ENCODE measurements around the gene OPA3.

Gene OPA3

DNA sequence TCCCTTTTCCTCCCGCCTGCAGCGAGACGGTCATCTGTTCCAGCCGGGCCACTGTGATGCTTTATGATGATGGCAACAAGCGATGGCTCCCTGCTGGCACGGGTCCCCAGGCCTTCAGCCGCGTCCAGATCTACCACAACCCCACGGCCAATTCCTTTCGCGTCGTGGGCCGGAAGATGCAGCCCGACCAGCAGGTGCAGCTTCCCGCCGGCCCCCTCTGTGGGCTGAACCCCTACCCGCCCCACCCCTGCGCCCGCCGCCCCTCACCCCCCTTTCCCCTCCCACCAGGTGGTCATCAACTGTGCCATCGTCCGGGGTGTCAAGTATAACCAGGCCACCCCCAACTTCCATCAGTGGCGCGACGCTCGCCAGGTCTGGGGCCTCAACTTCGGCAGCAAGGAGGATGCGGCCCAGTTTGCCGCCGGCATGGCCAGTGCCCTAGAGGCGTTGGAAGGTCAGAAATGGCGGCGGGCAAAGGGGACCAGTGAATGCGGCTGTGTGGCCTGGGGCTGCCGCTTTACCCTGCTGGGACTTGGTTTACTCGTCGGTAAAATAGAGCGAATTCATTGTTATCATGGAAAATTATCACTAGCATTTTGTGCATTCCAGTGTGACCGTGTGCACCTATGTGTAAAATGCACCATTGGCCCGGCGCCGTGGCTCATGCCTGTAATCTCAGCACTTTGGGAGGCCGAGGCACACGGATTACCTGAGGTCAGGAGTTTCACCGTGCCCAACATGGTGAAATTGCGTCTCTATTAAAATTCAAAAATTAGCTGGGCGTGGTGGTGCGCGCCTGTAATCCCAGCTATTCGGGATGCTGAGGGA is 66.7 kb downstream of the OPA3 start:
- H3K4me3 ChIP-seq (ENCODE audit: low read depth, low read length): no peak overlapping the region
- TF ChIP-seq, protein P1, sequence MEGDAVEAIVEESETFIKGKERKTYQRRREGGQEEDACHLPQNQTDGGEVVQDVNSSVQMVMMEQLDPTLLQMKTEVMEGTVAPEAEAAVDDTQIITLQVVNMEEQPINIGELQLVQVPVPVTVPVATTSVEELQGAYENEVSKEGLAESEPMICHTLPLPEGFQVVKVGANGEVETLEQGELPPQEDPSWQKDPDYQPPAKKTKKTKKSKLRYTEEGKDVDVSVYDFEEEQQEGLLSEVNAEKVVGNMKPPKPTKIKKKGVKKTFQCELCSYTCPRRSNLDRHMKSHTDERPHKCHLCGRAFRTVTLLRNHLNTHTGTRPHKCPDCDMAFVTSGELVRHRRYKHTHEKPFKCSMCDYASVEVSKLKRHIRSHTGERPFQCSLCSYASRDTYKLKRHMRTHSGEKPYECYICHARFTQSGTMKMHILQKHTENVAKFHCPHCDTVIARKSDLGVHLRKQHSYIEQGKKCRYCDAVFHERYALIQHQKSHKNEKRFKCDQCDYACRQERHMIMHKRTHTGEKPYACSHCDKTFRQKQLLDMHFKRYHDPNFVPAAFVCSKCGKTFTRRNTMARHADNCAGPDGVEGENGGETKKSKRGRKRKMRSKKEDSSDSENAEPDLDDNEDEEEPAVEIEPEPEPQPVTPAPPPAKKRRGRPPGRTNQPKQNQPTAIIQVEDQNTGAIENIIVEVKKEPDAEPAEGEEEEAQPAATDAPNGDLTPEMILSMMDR (IDR thresholded peaks at IDR 0.05; ENCODE audit: low read depth, low read length): no peak

DNA sequence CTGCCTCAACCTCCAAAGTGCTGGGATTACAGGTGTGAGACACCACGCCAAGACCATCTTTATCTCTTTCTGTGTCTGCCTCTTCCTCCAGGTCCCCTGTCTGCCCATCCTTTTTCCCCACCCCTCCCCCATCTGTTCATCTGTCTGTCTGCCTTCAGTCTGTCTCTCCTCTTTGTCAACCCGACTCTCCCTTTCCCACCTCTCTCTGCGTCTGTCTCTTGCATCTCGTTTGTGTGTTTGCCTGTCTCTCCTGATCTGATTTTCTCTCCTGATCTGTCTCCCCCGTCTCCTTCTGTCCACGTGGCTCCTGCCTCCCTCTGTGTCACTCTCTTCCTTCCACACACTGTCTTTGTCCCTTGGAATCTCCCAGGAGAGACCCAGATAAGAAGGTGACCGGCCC is 67.4 kb downstream of the OPA3 start:
- H3K4me3 ChIP-seq (ENCODE audit: low read depth, low read length): no peak overlapping the region
- TF ChIP-seq, protein P1 (IDR thresholded peaks at IDR 0.05; ENCODE audit: low read depth, low read length): no peak

DNA sequence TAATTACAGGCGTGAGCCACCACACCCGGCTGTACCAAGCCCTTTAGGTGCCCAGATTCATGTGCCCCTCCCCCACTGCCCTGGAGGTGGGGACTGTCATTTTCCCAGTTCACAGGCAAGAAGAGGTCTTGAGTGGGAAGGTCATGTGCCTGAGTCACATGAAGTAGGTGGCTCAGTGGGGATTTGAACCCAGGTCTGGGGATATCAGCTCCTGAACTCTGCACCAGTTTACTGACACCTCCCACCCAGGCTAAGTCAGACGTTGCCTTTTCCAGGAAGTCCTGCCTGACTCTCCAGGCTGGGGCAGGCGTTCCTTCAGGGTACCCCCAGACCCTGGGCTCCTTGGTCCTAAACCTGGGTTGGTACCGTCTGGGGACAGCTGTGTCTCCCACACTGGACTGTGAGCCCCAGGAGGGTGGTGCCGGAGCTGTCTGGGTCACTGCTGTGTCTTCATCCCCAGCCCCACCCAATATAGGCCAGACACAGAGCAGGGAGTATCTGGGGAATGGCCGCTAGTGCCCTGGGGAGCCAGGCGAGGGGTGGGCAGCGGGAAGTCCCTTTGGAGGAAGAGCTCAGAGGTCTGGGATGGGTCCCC is 68.7 kb downstream of the OPA3 start:
- TF ChIP-seq, protein P1 (IDR thresholded peaks at IDR 0.05; ENCODE audit: low read depth, low read length): no peak
- H3K4me3 ChIP-seq (ENCODE audit: low read depth, low read length): no peak overlapping the region

DNA sequence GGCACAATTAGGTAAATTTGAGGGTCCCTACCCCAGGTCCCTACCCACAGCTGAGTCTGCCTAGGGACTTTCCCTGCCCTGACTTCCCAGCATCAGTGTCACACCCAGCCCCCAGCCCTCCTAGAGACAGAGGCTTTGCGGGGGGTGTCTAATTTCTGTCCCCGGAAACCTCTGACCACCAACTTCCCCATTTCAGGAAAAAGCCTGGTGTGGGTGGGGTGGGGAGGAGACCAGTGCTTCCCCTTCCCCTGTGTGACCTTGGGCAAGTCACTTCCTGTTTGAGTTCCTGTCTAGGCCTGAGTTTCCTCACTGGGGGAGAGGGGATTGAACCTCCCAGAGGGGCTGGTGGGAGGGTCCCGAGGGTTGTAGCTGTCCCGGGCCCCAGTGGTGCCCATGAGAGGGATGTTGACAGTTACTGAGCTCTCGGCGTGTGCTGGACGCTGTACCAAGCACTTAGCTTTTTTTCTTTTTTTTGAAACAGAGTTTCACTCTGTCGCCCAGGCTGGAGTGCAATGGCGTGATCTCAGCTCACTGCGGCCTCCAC is 69.4 kb downstream of the OPA3 start:
- TF ChIP-seq, protein P1 (IDR thresholded peaks at IDR 0.05; ENCODE audit: low read depth, low read length): no peak
- no peak overlapping the region for H3K4me3 ChIP-seq (ENCODE audit: low read depth, low read length)

DNA sequence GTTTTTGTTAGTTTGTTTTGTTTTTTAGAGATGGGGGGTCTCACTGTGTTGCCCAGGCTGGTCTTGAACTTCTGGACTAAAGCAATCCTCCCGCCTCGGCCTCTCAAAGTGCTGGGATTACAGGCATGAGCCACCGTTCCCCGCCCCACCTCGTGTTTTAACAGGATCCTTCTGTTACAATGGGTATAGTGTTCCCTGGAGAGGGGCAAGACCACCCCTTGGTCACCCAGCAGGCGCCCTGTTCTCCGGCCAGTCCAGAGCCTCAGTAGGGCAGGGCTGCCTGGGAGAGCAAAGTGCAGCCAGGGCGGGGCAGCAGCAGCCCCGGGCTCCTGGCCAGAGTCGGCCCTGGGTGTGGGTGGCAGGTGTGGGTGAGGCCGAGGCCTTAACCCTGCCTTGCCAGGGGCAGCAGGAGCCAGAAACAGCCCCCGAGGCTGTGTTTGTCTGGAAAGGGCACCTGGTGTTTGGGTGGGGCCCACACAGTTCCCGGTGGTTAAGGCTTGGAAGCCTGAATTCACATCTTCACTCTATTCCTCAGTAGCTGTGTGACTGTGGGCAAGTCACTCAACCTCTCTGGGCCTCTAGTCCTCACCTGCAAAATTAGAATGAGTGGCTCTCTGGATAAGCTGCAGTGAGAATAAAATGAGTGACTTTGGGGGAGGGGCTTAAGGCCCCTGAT is 70.1 kb downstream of the OPA3 start:
- TF ChIP-seq, protein P1 (IDR thresholded peaks at IDR 0.05; ENCODE audit: low read depth, low read length): no peak
- H3K4me3 ChIP-seq (ENCODE audit: low read depth, low read length): no peak overlapping the region

DNA sequence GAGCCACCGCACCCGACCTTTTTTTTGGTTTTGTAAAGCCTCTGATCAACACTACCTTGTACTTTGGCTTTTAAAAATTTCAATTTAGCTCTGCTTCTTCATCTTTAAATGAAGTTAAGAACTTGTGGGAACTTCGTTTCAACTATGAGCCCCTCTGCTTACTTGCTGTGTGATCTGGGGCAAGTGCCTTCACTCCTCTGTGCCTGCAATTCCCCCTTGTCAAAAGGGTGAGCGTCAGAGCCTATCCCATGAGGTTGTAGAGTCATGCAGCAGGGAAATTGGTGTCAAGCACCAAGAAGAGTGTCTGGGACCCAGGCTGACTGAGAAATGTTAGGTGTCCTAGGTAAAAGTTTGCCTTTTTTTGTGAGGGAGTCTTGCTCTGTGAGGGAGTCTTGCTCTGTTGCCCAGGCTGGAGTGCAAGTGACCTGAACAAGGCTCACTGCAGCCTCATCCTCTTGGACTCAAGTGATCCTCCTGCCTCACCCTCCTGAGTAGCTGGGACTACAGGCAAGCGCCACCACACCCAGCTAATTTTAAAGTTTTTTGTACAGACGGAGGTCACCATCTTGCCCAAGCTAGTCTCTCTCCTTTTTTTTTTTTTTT is 71.6 kb downstream of the OPA3 start:
- TF ChIP-seq, protein P1 (IDR thresholded peaks at IDR 0.05; ENCODE audit: low read depth, low read length): no peak
- no peak overlapping the region for H3K4me3 ChIP-seq (ENCODE audit: low read depth, low read length)

Data from WI38 (cell line).